Transverse colon (tissue), 4 donors: ENCODE measurements around the gene SDC3.

Experiments used
- CTCF ChIP-seq, 5 experiments: fragments of 200-600 bp in 3 of 5; fragments of 450-650 bp in 2 of 5; sonication (generic) in 3 of 5; IDR thresholded peaks; 1 replicate in 2 of 5; 2 replicates in 3 of 5; pipeline ENCODE4 v1.5.1; 2016 to 2017; ENCODE audit warnings: antibody characterized with exemption in 5 of 5, inconsistent platforms in 3 of 5, mild to moderate bottlenecking in 2 of 5, moderate library complexity in 1 of 5
- EP300 ChIP-seq: sonication (generic); formaldehyde crosslinking; IDR thresholded peaks from one replicate; pipeline ENCODE4 v1.6.1; 2017; ENCODE audit warnings: antibody characterized with exemption, low read depth
- POLR2A ChIP-seq: fragments of 450-650 bp; IDR thresholded peaks from one replicate; pipeline ENCODE4 v1.6.1; 2016; ENCODE audit warnings: antibody characterized with exemption, mild to moderate bottlenecking, moderate library complexity
- POLR2AphosphoS5 ChIP-seq, 3 donors: sonication (generic); formaldehyde crosslinking; IDR thresholded peaks; one replicate each; pipeline ENCODE4 v1.6.1; 2016; ENCODE audit warnings: antibody characterized with exemption in 3 of 3

GRCh38 chr1:30901798-30902581, 6.6 kb downstream of the SDC3 start:
- no peak for TF ChIP-seq CTCF (IDR thresholded peaks at IDR 0.05)
- no peak for TF ChIP-seq POLR2A
- peak in 1 of 3 donors; percentile 36 for TF ChIP-seq POLR2AphosphoS5 (IDR thresholded peaks at IDR 0.05)
- TF ChIP-seq EP300: no peak
